RKO (cell line): ENCODE results near the gene SKAP1.
A peak's percentile ranks its signal among the peaks of the same experiment; 100 is the strongest.

Experiments
- DNase-seq: peaks from one replicate; pipeline ENCODE4 v3.0.0-alpha.2; 2016; ENCODE audit warnings: low spot score

The SKAP1 gene

GRCh38 chr17:48241770-48242497 is 188.1 kb downstream of the SKAP1 start:
- DNase-seq, result no peak

DNA sequence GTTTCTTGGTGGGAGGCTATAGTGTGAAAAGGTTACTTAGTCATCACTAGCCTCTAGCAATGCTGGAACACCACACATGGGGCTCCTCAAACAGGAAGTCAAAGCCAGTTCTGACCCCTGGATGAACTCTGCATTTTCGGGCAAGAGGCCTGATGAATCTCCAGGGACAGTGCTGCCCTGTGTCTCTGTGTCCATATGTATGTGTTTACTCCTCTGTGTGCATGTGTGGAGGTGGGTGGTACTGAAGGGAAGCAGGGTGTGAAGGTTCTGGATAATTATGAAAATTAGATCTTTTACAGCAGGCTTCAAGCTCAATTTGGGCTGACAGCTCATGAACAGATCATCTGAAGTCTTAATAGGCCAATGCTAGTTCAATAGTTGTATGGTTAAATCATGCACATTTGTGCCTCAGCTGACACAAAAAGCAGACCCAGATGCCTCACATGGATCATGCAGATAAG is 188.9 kb downstream of the SKAP1 start:
- DNase-seq, result peak; percentile 15

DNA sequence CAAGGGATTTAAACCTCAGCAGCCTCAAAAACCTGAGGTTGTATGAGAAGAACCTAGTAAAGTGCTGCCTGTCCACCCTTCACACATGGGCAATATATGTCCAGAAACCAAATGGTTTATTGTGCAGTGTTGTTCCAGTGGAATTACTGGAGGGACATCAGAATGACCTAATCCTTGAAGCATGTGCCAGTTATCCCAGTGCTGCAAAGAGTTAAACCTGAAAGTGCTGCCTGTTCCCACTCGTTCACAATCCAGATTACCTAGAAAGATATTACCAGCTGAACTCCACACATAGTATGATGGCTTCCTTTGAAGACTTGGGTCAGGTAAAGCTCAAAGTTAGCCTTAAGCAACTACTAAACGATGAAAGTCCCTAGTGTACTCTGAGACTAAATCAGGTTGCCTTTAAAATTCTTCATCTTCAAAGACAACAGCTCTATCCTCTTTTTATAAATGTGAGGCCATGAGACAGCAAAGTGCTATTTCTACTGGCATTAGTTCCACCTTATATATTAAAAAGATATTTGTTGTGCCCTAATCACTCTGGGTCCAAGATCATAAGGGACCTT is 189.4 kb downstream of the SKAP1 start:
- DNase-seq, result no peak

DNA sequence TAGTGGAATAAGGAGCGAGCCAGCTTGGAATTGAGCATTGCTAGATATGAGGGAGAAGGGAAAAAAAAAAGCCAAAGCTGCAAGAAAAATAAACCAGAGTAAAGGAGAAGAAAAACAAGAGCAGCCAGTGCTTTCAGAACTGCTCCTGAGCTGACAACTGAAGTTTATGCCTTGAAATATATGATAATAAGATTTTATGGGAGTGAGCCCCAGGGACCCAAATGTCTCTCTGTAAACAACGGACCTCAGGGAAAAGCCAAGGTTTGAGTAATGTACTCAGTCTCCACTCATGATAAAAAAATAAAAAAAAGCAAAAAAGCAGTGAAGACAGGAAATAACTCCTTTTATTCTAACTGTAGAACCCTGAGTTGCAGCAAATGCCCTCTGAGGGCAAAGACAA is 189.9 kb downstream of the SKAP1 start:
- DNase-seq, result no peak

DNA sequence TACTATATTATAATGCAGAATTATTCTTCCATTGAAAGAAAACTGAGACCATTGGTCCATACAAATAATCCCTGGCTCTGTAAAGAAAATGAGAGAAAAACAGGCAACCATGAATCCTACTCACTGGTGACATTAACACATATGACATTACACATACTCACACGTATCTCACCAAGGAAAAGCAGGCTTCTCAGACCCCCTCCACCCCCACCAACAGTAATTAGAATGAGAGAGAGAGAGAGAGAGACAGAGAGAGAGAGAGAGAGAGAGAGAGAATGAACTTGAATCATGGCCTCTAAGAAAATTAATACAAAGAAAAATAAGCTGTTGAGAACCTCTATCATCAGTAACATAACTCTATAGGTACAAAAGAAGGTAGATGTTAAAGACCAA is 190.4 kb downstream of the SKAP1 start:
- no peak for DNase-seq

GRCh38 chr17:48238933-48239602 is 190.9 kb downstream of the SKAP1 start:
- DNase-seq, result no peak

GRCh38 chr17:48237456-48237855 is 192.6 kb downstream of the SKAP1 start:
- DNase-seq, result no peak

DNA sequence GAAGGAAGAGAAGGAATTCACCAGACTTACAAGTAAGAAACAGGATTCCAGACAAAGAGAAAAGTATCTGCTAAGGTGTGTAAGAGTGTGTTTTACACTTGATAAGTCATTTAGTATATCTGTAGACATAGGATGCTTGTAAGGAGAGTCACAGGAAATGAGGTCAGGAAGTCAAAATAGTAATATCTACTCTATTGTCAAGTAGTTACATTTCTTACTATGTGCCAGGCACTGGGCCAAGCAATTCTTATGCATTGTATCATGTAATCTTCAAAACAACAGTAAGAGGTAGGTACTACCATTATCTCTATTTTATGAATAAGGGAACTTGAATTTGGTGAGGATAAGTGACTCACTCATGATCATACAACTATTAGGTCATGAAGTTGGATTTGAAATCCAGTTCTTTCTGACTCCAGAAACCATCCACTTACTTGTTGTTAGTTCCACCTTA is 193.3 kb downstream of the SKAP1 start:
- DNase-seq, result peak; percentile 92

DNA sequence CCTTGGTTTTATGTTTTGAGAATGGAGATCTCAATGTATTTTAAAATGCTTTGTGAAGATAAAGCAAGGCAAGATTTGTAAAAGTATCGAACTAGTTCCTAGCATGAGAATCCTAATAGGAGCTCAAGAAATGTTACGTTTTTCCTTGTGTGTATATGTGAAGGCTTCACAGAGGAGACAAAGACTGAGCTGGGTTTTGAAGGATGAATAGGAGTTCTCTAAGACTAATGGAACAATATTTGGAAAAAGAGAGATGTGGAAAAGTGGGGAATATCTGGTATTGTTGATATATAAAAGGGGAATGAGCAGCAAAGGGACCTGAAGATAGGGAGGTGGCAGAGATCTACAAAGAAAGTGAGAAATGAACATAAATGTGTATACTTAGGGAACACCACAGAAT is 195.1 kb downstream of the SKAP1 start:
- no peak for DNase-seq

- no peak for DNase-seq
These were observed 197.7 kb downstream of the SKAP1 start for GRCh38 chr17:48231995-48232959.

DNA sequence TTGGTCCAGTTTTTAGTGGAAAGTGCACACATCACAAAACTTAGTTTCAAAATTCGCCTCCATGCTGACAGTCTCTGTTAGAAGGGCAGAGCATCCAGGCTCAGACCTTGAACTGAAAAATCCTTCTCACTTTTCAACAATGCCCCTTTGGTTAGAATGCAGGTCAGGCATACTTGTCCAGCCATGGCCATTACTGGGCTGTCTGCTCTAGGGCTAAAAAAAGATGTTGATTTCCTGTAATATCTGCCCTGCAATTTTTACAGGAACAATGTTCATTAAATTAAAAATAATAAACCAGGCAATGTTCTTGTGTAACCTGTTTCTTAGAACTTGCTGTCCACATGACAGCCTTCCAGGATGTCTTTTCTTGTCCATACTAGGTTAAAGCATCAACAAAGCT is 200.1 kb downstream of the SKAP1 start:
- DNase-seq, result no peak

- DNase-seq, result no peak
These were observed 201.3 kb downstream of the SKAP1 start for GRCh38 chr17:48228720-48229119.

DNA sequence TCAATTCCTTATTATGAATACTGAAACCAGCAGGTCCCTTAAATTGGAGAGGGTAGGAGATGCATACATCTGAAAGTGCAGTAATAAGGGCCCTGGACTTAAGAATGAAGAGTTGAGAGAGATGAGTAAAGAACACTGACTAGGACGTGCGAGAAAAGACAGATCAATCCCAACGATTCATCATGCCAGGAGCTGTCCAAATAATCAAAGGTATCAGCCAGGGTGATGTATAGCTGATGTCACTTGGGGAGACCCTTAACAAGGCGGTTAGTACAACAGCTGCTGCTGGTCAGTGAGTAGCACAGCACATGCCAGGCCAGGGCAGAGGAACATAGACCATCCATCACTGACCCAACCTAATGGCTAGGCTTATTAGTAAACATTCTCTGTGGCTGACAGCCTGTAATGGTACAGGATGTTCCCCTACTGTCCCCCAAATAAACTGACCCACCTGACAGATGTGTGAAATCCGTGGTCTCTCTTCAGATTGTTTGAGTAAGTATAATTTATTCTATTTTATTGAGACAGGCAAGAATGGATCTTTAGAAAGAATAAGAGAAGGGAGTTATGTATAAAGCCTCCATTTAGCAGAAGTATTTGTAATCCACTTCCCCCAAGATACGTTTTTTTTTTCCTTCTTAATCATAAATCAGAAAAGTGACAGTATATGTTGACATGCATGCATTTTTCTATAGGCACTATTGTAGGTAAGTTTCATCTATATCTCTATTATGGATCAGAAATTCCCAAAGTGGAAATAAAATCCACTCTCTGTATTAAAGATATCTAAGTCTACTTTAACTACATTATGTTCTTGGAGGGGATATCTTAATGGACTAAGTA is 204.1 kb downstream of the SKAP1 start:
- DNase-seq, result no peak

GRCh38 chr17:48223945-48224344 is 206.1 kb downstream of the SKAP1 start:
- no peak for DNase-seq

DNA sequence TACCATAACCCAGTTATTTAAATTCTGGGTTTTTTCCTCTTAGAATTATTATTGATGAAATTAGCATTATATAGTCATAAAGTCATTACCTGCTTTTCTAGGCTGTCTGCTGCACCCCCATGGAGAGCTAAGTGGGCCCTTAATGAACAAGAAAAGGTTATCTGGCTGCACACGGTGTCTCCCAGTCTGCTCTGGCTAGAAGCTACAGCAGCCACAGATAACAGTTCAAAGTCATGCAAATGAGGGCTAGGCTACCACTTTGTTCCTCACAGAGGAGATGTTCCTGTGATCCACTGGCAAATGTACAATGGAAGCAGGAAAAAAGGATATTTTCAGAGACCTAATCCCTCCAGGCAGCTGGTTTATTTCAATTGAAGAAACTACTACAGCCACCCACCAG is 210.4 kb downstream of the SKAP1 start:
- no peak for DNase-seq

DNA sequence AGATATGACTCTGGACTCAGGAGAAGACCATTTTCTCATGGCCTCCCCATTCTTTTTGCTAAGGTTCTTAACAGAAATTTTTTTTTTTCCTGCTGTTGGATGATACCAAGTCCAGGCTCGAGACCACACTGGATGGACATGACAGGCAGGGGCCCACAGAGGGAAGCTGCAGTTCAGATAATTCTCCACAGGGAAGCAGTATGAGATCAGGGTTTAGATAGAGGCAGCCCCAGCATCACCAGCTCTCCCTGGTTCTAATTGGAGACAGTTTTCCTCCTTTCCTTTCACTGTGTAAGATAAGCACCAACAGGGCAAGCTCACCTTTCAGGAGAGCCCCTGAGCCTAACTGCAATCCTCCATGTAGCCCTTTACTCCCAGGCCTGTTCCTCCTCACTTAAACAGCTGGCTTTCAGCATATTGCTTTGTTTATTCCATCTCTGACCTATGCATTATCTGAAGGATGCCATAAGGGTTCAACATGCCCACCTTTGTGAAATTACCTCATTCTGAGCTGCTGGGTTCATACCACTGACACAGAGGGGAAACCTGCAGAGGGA is 214.4 kb downstream of the SKAP1 start:
- peak; percentile 29 for DNase-seq

DNA sequence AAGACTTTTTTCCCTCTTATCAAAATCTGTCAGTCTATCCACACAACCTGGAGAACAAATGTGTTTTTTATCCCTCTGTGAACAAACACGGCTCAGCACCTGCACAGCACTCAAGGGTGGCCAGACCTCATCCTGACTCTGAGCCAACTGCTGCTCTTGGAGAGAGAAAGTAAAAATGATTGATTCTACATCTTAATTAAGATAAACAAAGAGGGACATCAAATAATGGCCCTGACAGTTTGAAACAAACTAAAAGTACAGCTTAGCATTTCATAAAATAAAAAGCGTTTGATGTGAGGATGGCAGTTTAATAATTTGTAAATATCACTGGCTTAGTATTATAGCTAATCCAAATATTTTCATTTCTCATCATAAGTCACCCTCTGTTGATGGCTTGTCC is 216.2 kb downstream of the SKAP1 start:
- no peak for DNase-seq

GRCh38 chr17:48211787-48212186 is 218.2 kb downstream of the SKAP1 start:
- DNase-seq, result no peak

- no peak for DNase-seq
These were observed 219.0 kb downstream of the SKAP1 start for GRCh38 chr17:48211011-48211410.

- no peak for DNase-seq
These were observed 220.0 kb downstream of the SKAP1 start for GRCh38 chr17:48209973-48210372.
